Neural cell (in vitro differentiated cells): Measurements from ENCODE around the gene A4GALT.

ENCODE experiments used
- CTCF ChIP-seq: fragments of 450-650 bp; IDR thresholded peaks from 2 replicates; pipeline ENCODE4 v1.5.1; 2014; ENCODE audit warnings: antibody characterized with exemption, mild to moderate bottlenecking, moderate library complexity; ENCODE audit not compliant: poor library complexity, severe bottlenecking
- MXI1 ChIP-seq: fragments of 450-650 bp; conservative IDR thresholded peaks from 2 replicates; pipeline ENCODE4 v1.6.1; 2014; ENCODE audit warnings: antibody characterized with exemption, mild to moderate bottlenecking; ENCODE audit not compliant: poor library complexity, severe bottlenecking
- RAD21 ChIP-seq: fragments of 450-650 bp; conservative IDR thresholded peaks from 2 replicates; pipeline ENCODE4 v1.6.1; 2014; ENCODE audit warnings: antibody characterized with exemption, mild to moderate bottlenecking, moderate library complexity

GRCh38 chr22:42680648-42681047, 40.0 kb downstream of the A4GALT start:
- TF ChIP-seq CTCF = no peak
- no peak for TF ChIP-seq MXI1
- no peak for TF ChIP-seq RAD21
